GOT3 (cell line): ENCODE results near the gene TEDC1.

Source experiments
- DNase-seq: peaks from one replicate; lab custom pipeline; 2025; ENCODE audit warnings: mixed read lengths; lab: John Stamatoyannopoulos, UW

Gene TEDC1

GRCh38 chr14:105496831-105497591 lies 6.0 kb downstream of the TEDC1 start:
- no peak for DNase-seq

DNA sequence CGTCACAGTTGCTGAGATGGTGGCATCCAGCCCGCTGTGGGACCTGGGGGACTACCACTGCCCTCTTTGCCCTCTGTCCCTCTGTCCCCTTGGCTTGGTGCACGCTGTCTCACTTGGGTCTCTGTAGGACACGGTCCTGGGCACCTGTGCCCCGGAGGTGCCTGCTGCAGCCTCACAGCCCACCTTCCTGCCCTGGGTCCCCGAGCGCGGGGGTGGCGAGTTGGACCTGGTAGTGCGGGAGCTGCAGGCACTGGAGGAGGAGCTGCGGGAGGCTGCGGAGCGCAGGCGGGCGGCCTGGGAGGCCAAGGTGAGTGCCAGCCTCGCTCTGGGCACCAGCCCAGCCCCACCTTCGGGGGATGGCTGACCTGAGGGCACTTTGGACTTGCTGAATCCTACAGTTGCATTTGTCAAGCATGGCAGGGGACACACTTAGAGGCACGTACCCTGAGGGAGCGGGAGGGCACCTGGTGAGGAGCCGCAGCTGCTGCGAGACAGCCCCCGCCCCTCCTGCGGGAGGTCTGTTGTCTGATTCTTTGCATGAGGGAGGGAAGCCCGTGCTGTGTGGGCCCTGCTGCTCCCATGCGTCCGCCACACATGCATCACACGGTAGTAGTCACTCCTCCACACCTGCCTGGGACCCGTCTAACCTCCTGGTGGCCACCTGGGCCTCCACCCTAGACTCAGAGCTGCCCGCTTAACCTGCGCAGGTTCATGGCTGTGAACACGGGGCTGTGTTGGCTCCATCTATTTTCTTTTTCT lies 6.8 kb downstream of the TEDC1 start:
- DNase-seq: no peak

GRCh38 chr14:105498430-105499255 lies 7.6 kb downstream of the TEDC1 start:
- DNase-seq: no peak

GRCh38 chr14:105499256-105500035 lies 8.4 kb downstream of the TEDC1 start:
- DNase-seq: no peak

GRCh38 chr14:105500036-105500725 lies 9.1 kb downstream of the TEDC1 start:
- no peak for DNase-seq

GRCh38 chr14:105500726-105501101 lies 9.7 kb downstream of the TEDC1 start:
- no peak for DNase-seq

- no peak for DNase-seq
These were observed 10.7 kb downstream of the TEDC1 start for GRCh38 chr14:105501504-105502291.

DNA sequence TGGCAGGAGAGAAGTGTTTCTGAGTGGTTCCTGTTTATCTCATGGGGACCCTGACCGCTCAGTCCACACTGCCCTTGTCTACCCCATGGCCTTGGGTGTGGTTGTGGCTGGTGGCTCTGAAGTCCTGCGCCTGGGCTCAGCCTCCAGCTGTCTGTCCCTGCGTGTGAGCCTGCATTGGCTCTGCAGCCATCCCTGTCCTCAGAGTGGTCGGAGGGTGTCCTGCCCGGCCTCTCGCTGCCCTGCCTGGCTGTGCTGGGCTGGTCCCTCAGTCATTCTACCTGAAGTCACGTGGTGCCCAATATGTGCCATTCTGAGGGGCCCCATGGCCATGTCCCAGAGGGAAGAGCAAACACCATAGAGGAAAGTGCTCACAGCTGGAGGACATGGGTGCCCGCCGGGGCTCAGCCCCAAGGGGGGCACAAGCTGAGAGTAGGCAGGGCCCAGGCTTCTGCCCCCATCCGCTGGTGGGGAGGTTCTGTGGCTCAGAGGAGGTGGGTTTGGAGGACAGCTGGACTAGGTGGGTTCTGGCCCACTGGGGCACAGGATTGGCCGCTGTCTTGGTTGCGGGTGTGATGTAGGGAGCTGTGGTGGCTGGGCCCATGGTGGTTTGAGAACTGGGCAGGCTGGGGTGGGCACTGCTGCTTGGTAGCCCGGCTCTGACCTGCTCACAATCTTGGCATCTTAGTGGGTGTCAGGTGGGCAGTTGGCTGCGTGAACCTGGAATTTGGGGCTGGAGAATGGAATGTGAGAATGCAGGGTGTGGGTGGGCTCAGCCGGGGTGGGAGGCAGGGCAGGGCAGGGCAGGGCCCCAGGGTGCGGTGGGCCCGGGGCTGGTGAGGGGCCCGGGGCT lies 11.6 kb downstream of the TEDC1 start:
- no peak for DNase-seq

- no peak for DNase-seq
These were observed 12.2 kb downstream of the TEDC1 start for GRCh38 chr14:105503296-105503640.

GRCh38 chr14:105503935-105504692 lies 13.1 kb downstream of the TEDC1 start:
- no peak for DNase-seq

GRCh38 chr14:105505101-105505500 lies 14.1 kb downstream of the TEDC1 start:
- no peak for DNase-seq

DNA sequence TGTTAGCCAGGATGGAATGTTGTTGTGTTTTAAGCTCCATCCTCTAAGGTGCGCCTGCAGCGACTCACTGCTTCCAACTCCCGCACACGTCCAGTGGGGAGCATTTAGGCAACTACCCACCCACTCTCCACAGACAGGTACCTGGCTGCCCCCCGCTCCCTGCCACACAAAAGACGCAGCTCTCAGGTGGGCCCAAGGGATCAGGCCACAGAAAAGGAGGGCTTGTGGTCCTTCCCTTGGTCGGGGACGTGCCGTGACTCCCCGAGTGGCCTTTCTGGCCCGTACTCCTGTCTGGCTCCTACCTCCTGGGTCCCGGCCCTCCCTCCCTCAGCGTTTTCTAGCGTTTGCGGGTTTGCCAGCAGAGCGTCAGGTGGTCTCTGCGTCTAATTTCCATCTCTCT lies 16.2 kb downstream of the TEDC1 start:
- no peak for DNase-seq

DNA sequence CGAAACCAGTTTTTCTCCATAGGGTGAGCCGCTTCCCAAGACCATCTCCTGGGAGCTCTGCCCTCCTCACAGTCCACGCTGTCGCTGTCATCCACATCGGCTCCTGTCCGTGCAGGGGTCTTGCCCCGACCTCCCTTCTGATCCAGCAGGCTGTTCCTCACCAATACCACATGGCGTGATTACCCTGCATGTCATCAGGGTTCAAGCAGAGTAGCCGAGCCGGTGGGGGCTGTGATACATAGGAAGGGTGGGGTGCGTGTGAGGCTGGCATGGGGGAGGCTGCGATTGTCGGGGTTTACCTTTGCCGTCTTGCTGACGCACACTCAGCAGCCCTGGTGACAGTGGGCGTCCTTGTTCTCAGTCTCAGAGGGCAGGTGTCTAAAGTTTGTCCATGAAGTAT lies 17.0 kb downstream of the TEDC1 start:
- no peak for DNase-seq

- no peak for DNase-seq
These were observed 17.6 kb downstream of the TEDC1 start for GRCh38 chr14:105508601-105509000.

GRCh38 chr14:105517096-105517495 lies 26.1 kb downstream of the TEDC1 start:
- DNase-seq: no peak

DNA sequence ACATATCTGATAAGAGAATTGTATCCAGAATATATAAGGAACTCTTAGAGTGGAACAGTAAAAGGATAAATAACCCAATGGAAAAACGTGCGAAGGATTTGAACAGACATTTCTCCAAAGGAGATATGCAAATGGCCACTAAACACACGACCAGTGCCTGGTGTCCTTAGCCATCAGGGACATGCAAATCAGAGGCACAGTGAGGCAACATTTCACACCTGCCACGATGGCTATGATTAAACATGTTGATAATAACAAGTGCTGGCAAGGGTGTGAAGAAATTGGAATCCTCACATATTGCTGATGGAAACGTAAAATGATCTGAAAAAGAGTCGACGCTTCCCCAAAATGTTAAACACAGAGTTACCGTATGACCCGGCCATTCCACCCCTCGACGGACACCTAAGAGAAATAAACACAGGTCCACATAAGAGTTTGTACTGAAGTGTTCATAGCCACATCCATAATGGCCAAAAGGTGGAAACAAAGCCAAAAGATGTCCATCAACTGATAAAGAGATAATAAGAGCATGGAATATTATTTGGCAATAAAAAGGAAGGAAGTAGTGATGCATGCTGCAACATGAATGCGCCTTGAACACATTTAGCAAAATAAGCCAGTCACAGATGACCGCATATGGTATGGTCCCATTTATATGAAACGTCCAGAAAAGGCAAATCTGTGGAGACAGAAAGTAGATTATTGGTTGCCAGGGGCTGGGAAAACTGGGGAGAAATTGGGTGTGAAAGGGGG lies 29.1 kb downstream of the TEDC1 start:
- DNase-seq: no peak

- no peak for DNase-seq
These were observed 34.3 kb downstream of the TEDC1 start for GRCh38 chr14:105525326-105525725.
